ENCODE measurements around the gene ELN. TPM values are rescaled to one million over a fixed set of nuclear protein-coding genes. Genes with fewer than 3 reads are reported as not detected.
"Not testable (repeated sequence)": the region's sequence is repeated elsewhere in the genome, so short reads cannot be mapped to it uniquely, and the experiment has no call there.

The ELN gene
- polyA plus RNA-seq, 1 donor (not counting 4 experiments of a cell fraction or from before 2014, with no cell fraction given) = not detected

DNA sequence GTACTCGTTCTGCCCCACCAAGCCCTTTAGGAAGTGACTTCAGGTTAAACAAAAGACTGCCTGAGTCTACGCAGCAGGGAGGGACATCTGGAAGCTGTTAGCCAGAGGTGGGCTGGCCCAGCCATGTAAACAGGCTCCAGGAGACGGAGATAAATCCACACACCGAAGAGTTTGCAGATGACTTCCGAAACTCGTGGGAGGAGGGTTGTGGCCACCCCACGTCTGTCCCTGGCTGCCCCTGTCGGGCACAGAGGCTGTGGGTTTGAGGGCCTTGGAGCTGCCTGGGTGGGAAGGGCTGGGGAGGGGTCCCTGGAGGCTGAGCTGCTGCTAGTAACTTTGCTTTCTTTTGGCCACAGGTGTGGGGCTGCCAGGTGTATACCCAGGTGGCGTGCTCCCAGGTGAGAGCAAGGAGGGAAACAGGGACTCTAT lies 15.6 kb downstream of the ELN start:
- H3K36me3 ChIP-seq (ENCODE audit: control insufficient read depth in 2 of 2, extremely low read depth in 1 of 2, insufficient read depth in 2 of 2, low read length in 2 of 2) = no peaks in the 10 kb centered on the region
- H3K4me2 ChIP-seq (ENCODE audit: control insufficient read depth, extremely low read depth, insufficient read depth, low read depth, low read length) = no peak overlapping the region
- peaks cover 30% of the 10 kb centered on the region for H3K27me3 ChIP-seq (ENCODE audit: control insufficient read depth, extremely low read depth, insufficient read depth, low read length)
- no peaks in the 10 kb centered on the region for H4K20me1 ChIP-seq (ENCODE audit: control insufficient read depth, extremely low read depth, insufficient read depth, low read length)
- TF ChIP-seq EZH2 (IDR thresholded peaks at IDR 0.05; ENCODE audit: low read length) = no peak
- TF ChIP-seq, protein P1, sequence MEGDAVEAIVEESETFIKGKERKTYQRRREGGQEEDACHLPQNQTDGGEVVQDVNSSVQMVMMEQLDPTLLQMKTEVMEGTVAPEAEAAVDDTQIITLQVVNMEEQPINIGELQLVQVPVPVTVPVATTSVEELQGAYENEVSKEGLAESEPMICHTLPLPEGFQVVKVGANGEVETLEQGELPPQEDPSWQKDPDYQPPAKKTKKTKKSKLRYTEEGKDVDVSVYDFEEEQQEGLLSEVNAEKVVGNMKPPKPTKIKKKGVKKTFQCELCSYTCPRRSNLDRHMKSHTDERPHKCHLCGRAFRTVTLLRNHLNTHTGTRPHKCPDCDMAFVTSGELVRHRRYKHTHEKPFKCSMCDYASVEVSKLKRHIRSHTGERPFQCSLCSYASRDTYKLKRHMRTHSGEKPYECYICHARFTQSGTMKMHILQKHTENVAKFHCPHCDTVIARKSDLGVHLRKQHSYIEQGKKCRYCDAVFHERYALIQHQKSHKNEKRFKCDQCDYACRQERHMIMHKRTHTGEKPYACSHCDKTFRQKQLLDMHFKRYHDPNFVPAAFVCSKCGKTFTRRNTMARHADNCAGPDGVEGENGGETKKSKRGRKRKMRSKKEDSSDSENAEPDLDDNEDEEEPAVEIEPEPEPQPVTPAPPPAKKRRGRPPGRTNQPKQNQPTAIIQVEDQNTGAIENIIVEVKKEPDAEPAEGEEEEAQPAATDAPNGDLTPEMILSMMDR (optimal IDR thresholded peaks at IDR 0.05 in 1 of 3, IDR thresholded peaks at IDR 0.05 in 1 of 3, conservative IDR thresholded peaks at IDR 0.05 in 1 of 3; ENCODE audit: extremely low read depth in 1 of 3, insufficient read depth in 2 of 3, low read length in 3 of 3) = no peak
- H3K4me1 ChIP-seq (ENCODE audit: control insufficient read depth, extremely low read depth, insufficient read depth, low read length) = peaks cover 11% of the 10 kb centered on the region
- no peak overlapping the region for H3K4me3 ChIP-seq (ENCODE audit: control insufficient read depth in 2 of 3, extremely low read depth in 1 of 3, insufficient read depth in 2 of 3, low read depth in 1 of 3, low read length in 3 of 3)
- dilution Hi-C loops (cut with MboI; ENCODE audit: extremely low pct_ligation_motif_present, low sequenced_read_pairs) = no loop called here
- no peak overlapping the region for H3K9ac ChIP-seq (ENCODE audit: control insufficient read depth, extremely low read depth, insufficient read depth, low read length)
- H3K79me2 ChIP-seq (ENCODE audit: control insufficient read depth, insufficient read depth, low read length) = no peaks in the 10 kb centered on the region
- no peak overlapping the region for H2AFZ ChIP-seq (ENCODE audit: control insufficient read depth, low read length)
- DNase-seq (ENCODE audit: low read depth, low spot score) = no peak
- FAIRE-seq = no peak
- H3K27ac ChIP-seq (ENCODE audit: control insufficient read depth, insufficient read depth, low read length) = no peak overlapping the region
- H3K9me1 ChIP-seq (ENCODE audit: control insufficient read depth, extremely low read depth, insufficient read depth, low read length) = no peaks in the 10 kb centered on the region
- H3K9me3 ChIP-seq (ENCODE audit: control insufficient read depth, low read depth, low read length) = no peaks in the 10 kb centered on the region

DNA sequence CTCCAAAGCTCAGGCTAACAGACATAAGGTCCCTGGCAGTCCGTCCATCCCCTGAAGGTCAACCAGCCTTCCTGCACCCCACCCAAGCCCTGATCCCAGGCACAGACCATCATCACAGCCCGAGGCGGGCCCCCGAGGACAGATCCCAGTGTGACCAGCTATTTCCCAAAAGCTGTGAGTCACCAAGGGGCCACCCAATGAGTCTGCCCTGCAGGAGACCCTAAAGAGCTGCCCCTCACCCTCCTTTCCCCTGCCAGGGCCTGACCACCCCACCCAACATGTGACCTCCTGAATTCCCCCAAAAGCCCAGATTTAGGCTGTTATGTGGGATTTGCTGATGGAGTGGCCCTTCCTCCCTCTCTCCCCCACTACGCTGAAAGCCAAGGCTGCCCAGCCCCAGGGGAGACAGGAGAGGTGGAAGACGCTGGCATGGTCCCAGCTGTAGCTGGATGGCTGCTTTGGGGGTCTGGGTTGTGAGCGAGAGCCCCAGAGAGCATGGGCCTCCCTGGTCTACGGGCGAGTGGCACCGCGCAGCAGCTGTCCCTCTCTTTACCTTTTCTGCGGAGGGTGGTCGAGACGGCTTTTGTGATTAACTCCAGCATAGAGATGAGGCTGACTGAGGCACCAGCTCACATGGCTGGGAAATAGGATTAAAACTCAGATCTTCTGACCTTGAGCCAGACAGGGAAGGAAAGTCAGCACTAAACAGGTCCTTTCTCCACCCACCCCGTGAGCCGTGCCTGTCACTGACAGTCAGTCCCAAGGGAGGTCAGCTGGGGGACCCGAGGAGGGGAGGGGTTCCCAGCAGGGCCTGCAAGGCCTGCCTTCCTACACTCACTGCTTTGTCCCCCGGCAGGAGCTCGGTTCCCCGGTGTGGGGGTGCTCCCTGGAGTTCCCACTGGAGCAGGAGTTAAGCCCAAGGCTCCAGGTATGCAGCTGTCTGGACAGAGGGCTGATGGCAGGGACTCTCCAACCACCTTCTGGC lies 16.7 kb downstream of the ELN start:
- H4K20me1 ChIP-seq (ENCODE audit: control insufficient read depth, extremely low read depth, insufficient read depth, low read length) = no peaks in the 10 kb centered on the region
- H3K9me3 ChIP-seq (ENCODE audit: control insufficient read depth, low read depth, low read length) = no peaks in the 10 kb centered on the region
- no peak for FAIRE-seq
- dilution Hi-C loops (cut with MboI; ENCODE audit: extremely low pct_ligation_motif_present, low sequenced_read_pairs) = no loop called here
- no peak overlapping the region for H3K4me3 ChIP-seq (ENCODE audit: control insufficient read depth in 2 of 3, extremely low read depth in 1 of 3, insufficient read depth in 2 of 3, low read depth in 1 of 3, low read length in 3 of 3)
- H3K4me1 ChIP-seq (ENCODE audit: control insufficient read depth, extremely low read depth, insufficient read depth, low read length) = peaks cover 7% of the 10 kb centered on the region
- no peak overlapping the region for H3K4me2 ChIP-seq (ENCODE audit: control insufficient read depth, extremely low read depth, insufficient read depth, low read depth, low read length)
- H2AFZ ChIP-seq (ENCODE audit: control insufficient read depth, low read length) = no peak overlapping the region
- TF ChIP-seq, protein P1 (optimal IDR thresholded peaks at IDR 0.05 in 1 of 3, IDR thresholded peaks at IDR 0.05 in 1 of 3, conservative IDR thresholded peaks at IDR 0.05 in 1 of 3; ENCODE audit: extremely low read depth in 1 of 3, insufficient read depth in 2 of 3, low read length in 3 of 3) = no peak
- no peak for TF ChIP-seq EZH2 (IDR thresholded peaks at IDR 0.05; ENCODE audit: low read length)
- H3K27me3 ChIP-seq (ENCODE audit: control insufficient read depth, extremely low read depth, insufficient read depth, low read length) = peaks cover 30% of the 10 kb centered on the region
- no peaks in the 10 kb centered on the region for H3K9me1 ChIP-seq (ENCODE audit: control insufficient read depth, extremely low read depth, insufficient read depth, low read length)
- DNase-seq (ENCODE audit: low read depth, low spot score) = no peak
- H3K27ac ChIP-seq (ENCODE audit: control insufficient read depth, insufficient read depth, low read length) = no peak overlapping the region
- H3K36me3 ChIP-seq (ENCODE audit: control insufficient read depth in 2 of 2, extremely low read depth in 1 of 2, insufficient read depth in 2 of 2, low read length in 2 of 2) = no peaks in the 10 kb centered on the region
- H3K79me2 ChIP-seq (ENCODE audit: control insufficient read depth, insufficient read depth, low read length) = no peaks in the 10 kb centered on the region
- H3K9ac ChIP-seq (ENCODE audit: control insufficient read depth, extremely low read depth, insufficient read depth, low read length) = no peak overlapping the region

DNA sequence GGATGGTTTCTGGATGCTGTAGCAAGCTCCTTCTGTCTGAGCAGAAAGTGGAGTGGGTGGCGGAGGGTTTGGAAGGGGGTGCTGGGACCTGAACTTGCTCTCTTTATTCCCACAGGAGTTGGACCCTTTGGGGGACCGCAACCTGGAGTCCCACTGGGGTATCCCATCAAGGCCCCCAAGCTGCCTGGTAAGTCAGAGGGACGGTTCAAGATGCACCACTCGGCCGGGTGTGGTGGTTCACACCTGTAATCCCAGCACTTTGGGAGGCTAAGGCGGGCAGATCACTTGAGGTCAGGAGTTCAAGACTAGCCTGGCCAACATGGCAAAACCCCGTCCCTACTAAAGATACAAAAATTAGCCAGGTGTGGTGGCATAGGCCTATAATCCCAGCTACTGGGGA lies 18.6 kb downstream of the ELN start:
- H2AFZ ChIP-seq (ENCODE audit: control insufficient read depth, low read length); FAIRE-seq; H4K20me1 ChIP-seq (ENCODE audit: control insufficient read depth, extremely low read depth, insufficient read depth, low read length); H3K4me3 ChIP-seq (ENCODE audit: control insufficient read depth in 2 of 3, extremely low read depth in 1 of 3, insufficient read depth in 2 of 3, low read depth in 1 of 3, low read length in 3 of 3); H3K9me1 ChIP-seq (ENCODE audit: control insufficient read depth, extremely low read depth, insufficient read depth, low read length); H3K79me2 ChIP-seq (ENCODE audit: control insufficient read depth, insufficient read depth, low read length); H3K4me1 ChIP-seq (ENCODE audit: control insufficient read depth, extremely low read depth, insufficient read depth, low read length); H3K4me2 ChIP-seq (ENCODE audit: control insufficient read depth, extremely low read depth, insufficient read depth, low read depth, low read length); dilution Hi-C loops (cut with MboI; ENCODE audit: extremely low pct_ligation_motif_present, low sequenced_read_pairs); H3K9ac ChIP-seq (ENCODE audit: control insufficient read depth, extremely low read depth, insufficient read depth, low read length); H3K27ac ChIP-seq (ENCODE audit: control insufficient read depth, insufficient read depth, low read length); H3K36me3 ChIP-seq (ENCODE audit: control insufficient read depth in 2 of 2, extremely low read depth in 1 of 2, insufficient read depth in 2 of 2, low read length in 2 of 2); DNase-seq (ENCODE audit: low read depth, low spot score); H3K9me3 ChIP-seq (ENCODE audit: control insufficient read depth, low read depth, low read length): not testable (repeated sequence)
- H3K27me3 ChIP-seq (ENCODE audit: control insufficient read depth, extremely low read depth, insufficient read depth, low read length) = peaks cover 38% of the 10 kb centered on the region
